GM12892 (cell line): ENCODE measurements around the gene TNFRSF1A.

Experiments
- DNase-seq: peaks from one replicate; pipeline ENCODE4 v3.0.0; 2011; ENCODE audit not compliant: insufficient read length
- FAIRE-seq: peaks from 2 replicates; lab custom pipeline; 2011; peaks lifted over from hg19 to GRCh38; lab: Jason Lieb, UNC
- POLR2A ChIP-seq: IDR thresholded peaks from 2 replicates; pipeline ENCODE4 v1.6.1; 2011; ENCODE audit warnings: low read depth, low read length, control low read depth
- POLR2AphosphoS5 ChIP-seq: IDR thresholded peaks from 2 replicates; pipeline ENCODE4 v1.6.1; 2011; ENCODE audit warnings: low read depth, low read length, control low read depth
- TAF1 ChIP-seq: IDR thresholded peaks from 2 replicates; pipeline ENCODE4 v1.6.1; 2011; ENCODE audit warnings: low read depth, mild to moderate bottlenecking, control low read depth, low read length, borderline replicate concordance

The TNFRSF1A gene

GRCh38 chr12:6362403-6362802, 20.5 kb upstream of the TNFRSF1A start:
- TF ChIP-seq TAF1 (no peak), POLR2A (no peak), POLR2AphosphoS5 (no peak)
- DNase-seq (no peak), FAIRE-seq (no peak)

- TF ChIP-seq TAF1 (no peak), POLR2A (no peak), POLR2AphosphoS5 (no peak)
- DNase-seq (no peak), FAIRE-seq (no peak)
These were observed 20.0 kb upstream of the TNFRSF1A start for GRCh38 chr12:6361834-6362233.

- FAIRE-seq (no peak), DNase-seq (no peak)
- TF ChIP-seq POLR2A (no peak), POLR2AphosphoS5 (no peak)
These were observed 19.0 kb upstream of the TNFRSF1A start for GRCh38 chr12:6360578-6361490.

GRCh38 chr12:6360080-6360571, 18.2 kb upstream of the TNFRSF1A start:
- no peak for TF ChIP-seq TAF1
- no peak for TF ChIP-seq POLR2AphosphoS5
- no peak for TF ChIP-seq POLR2A
- DNase-seq (no peak), FAIRE-seq (no peak)

- FAIRE-seq, result no peak
These were observed 17.0 kb upstream of the TNFRSF1A start for GRCh38 chr12:6358881-6359280.

GRCh38 chr12:6356374-6356820, 14.5 kb upstream of the TNFRSF1A start:
- FAIRE-seq (no peak), DNase-seq (no peak)
- TF ChIP-seq POLR2A (no peak), POLR2AphosphoS5 (no peak), TAF1 (no peak)

More at GRCh38 chr12:6358881-6359280, 17.0 kb upstream of the TNFRSF1A start:
- DNase-seq, result no peak
- TF ChIP-seq POLR2A (no peak), POLR2AphosphoS5 (no peak), TAF1 (no peak)

GRCh38 chr12:6355491-6356373, 13.9 kb upstream of the TNFRSF1A start:
- DNase-seq (no peak), FAIRE-seq (no peak)
- no peak for TF ChIP-seq POLR2AphosphoS5
- TF ChIP-seq TAF1, result no peak
- TF ChIP-seq POLR2A, result no peak

- TF ChIP-seq POLR2A (no peak), POLR2AphosphoS5 (no peak), TAF1 (no peak)
- FAIRE-seq (no peak), DNase-seq (no peak)
These were observed 12.9 kb upstream of the TNFRSF1A start for GRCh38 chr12:6354495-6355393.

- no peak for DNase-seq
- no peak for FAIRE-seq
- TF ChIP-seq POLR2A (no peak), TAF1 (no peak), POLR2AphosphoS5 (no peak)
These were observed 10.6 kb upstream of the TNFRSF1A start for GRCh38 chr12:6352193-6353173.
